ENCODE measurements around the gene MPG. TPM values are rescaled to one million over a fixed set of nuclear protein-coding genes. Genes with fewer than 3 reads are reported as not detected.

Gene MPG
- total and polyA plus RNA-seq, 2 of the 8 experiments (the other 6 are each of a cell fraction or from before 2014, with no cell fraction given), result 37.6 to 83.7 TPM

DNA sequence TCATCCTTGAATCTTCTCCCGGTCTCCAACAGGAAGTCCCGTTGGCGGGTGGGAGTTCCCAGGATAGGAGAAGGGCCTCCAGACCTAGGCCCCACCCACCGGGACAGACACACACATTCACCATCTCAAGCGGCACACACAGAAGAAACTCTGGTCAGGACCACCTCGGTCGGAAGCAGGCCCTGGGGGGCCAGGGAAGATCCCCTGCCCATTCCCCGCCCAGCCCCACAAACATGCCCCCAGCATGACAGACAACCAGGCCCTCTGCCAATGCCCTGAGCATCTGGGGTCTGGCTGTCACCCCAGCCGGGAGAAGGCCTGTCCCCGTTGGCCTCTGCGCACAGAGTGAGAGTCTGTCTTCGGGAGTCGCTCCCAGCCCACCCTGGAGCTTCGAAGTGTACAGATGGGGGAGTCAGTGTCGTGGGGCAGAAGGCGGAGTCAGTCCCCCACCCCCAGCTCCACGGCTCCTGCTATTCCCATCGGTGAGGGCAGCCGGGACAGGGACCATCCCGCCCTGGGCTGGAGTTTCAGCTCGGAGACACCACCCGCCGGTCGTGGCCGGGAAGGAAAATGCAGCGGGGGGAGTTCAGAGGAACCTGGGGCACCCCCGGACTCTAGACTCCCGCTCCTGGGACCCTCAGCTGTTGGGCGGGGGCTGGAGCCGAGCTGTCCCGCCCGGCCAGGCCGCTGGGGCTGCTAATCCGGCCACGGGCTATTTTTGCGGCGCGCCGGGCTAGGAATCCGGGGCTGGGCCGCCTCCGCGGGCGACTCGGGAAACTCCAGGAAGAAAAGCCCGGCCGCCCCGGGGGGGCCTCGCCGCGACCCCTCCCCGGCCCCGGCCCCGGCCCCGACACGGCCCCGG is 6.3 kb upstream of the MPG start:
- Histone ChIP-seq H3K4me3 (ENCODE audit: extremely low read depth in 1 of 4, insufficient read depth in 2 of 4, low read depth in 3 of 4, low read length in 4 of 4) (peak overlapping the region; percentile 49 to 75 (median 65)), H3K23me2 (ENCODE audit: low read depth, low read length) (peaks cover 9% of the 10 kb centered on the region; the same call in 1 of the 2 replicates), H3K79me2 (ENCODE audit: control insufficient read depth in 1 of 2, insufficient read depth in 2 of 2, low read length in 2 of 2) (peaks cover 0 to 11% of the 10 kb centered on the region in 2 experiments; a peak in 1 of 4 replicates), H4K20me1 (replicated peaks in 1 of 2; ENCODE audit: control insufficient read depth in 1 of 2, insufficient read depth in 2 of 2, low read length in 2 of 2) (peaks cover 0 to 9% of the 10 kb centered on the region in 2 experiments), H3K23ac (ENCODE audit: insufficient read length) (no peak overlapping the region), H3K56ac (replicated peaks; ENCODE audit: insufficient read length, low read depth, low read length) (peak overlapping the region; percentile 56), H4K5ac (ENCODE audit: insufficient read length, low read depth, low read length) (no peak overlapping the region), H2BK15ac (ENCODE audit: low read length) (0 out of 2 replicates have a peak overlapping the region, but pooled peaks have one; percentile 61), H2BK20ac (ENCODE audit: low read length) (no peak overlapping the region), H2BK5ac (ENCODE audit: low read depth, low read length) (peak overlapping the region; percentile 66; the same call in 1 of the 2 replicates), H2AK5ac (ENCODE audit: low read depth, low read length) (no peak overlapping the region), H3K14ac (ENCODE audit: insufficient read length) (no peak overlapping the region), H3K27me3 (replicated peaks in 1 of 4; ENCODE audit: control insufficient read depth in 3 of 4, extremely low read depth in 1 of 4, insufficient read depth in 3 of 4, low read length in 3 of 4) (peaks cover 0 to 2% (median 0%) of the 10 kb centered on the region in 4 experiments; a peak in 2 of 7 replicates), H2AFZ (ENCODE audit: low read length) (no peak overlapping the region), H2BK120ac (replicated peaks; ENCODE audit: low read depth, low read length) (no peak overlapping the region), H4K91ac (replicated peaks; ENCODE audit: insufficient read length, low read length) (peak overlapping the region; percentile 26), H4K8ac (ENCODE audit: extremely low read depth, insufficient read depth, low read length) (no peak overlapping the region; the same call in none of the 2 replicates), H3K18ac (ENCODE audit: extremely low read depth, low read length) (peak overlapping the region; percentile 80; the same call in 1 of the 2 replicates), H2BK12ac (ENCODE audit: low read depth, low read length) (peak overlapping the region; percentile 27; the same call in 1 of the 2 replicates), H3K36me3 (ENCODE audit: control insufficient read depth in 2 of 4, insufficient read depth in 4 of 4, low read length in 3 of 4) (no peaks in the 10 kb centered on the region), H3K4ac (replicated peaks; ENCODE audit: insufficient read length, low read depth, low read length) (no peak overlapping the region), H3K79me1 (ENCODE audit: low read depth, low read length) (peaks cover 3% of the 10 kb centered on the region; the same call in 1 of the 2 replicates), H3K27ac (ENCODE audit: low read depth, low read length) (no peak overlapping the region), H3K9ac (replicated peaks in 1 of 4; ENCODE audit: extremely low read depth in 1 of 4, low read depth in 3 of 4, low read length in 3 of 4) (peak overlapping the region in 3 of 4 experiments; percentile 36 to 63 (median 59); a peak in 5 of 7 replicates), H3K4me1 (replicated peaks in 1 of 4; ENCODE audit: control insufficient read depth in 3 of 4, insufficient read depth in 4 of 4, low read length in 3 of 4) (peaks cover 8 to 61% (median 40%) of the 10 kb centered on the region in 4 experiments), H3K4me2 (ENCODE audit: insufficient read depth in 1 of 2, low read depth in 2 of 2, low read length in 2 of 2) (peak overlapping the region; percentile 89 to 95), H3K9me3 (ENCODE audit: insufficient read depth in 2 of 2, low read depth in 1 of 2, low read length in 1 of 2) (no peaks in the 10 kb centered on the region)
- POLR2A ChIA-PET (ENCODE audit: partially characterized antibody), result interaction anchor here (0.6 to 16.6 kb wide), 11 partner anchors 7 to 157 kb away, joined by 3 to 153 read pairs (median 5); partner anchors contain the start of genes POLR3K and SNRNP25
- 3% methylated on average over 39 of the region's 57 CpGs; no CpG with 5 or more reads in 1 of the 2 experiments for WGBS, 2 experiments (ENCODE audit: extremely low coverage in 1 of 2, insufficient coverage in 1 of 2, insufficient read length in 1 of 2, insufficient replicate concordance in 2 of 2, low coverage in 1 of 2, low lambda C conversion rate in 2 of 2, missing lambda C conversion rate in 1 of 2)
- CTCF ChIA-PET (ENCODE audit: partially characterized antibody), result interaction anchor here (0.6 to 21.2 kb wide), 8 partner anchors 9 to 1865 kb away, joined by 3 to 856 read pairs (median 3); partner anchors contain the start of genes LUC7L and MPG
- FAIRE-seq (peak; percentile 72), DNase-seq (ENCODE audit: low read depth in 1 of 2, low spot score in 2 of 2) (peak in 1 of 2 experiments; percentile 85)
- no peak for TF ChIP-seq BCL11A (IDR thresholded peaks at IDR 0.05; ENCODE audit: low read depth in 2 of 2, low read length in 2 of 2)
- TF ChIP-seq BRCA1 (IDR thresholded peaks at IDR 0.05; ENCODE audit: low read depth, low read length), result no peak
- no peak for TF ChIP-seq YY1 (IDR thresholded peaks at IDR 0.05; ENCODE audit: low read depth, low read length)
- TF ChIP-seq, protein P1, sequence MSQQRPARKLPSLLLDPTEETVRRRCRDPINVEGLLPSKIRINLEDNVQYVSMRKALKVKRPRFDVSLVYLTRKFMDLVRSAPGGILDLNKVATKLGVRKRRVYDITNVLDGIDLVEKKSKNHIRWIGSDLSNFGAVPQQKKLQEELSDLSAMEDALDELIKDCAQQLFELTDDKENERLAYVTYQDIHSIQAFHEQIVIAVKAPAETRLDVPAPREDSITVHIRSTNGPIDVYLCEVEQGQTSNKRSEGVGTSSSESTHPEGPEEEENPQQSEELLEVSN (IDR thresholded peaks at IDR 0.05), result no peak
- no peak for TF ChIP-seq CTCF (IDR thresholded peaks at IDR 0.05; ENCODE audit: control extremely low read depth in 1 of 3, insufficient read depth in 1 of 3, low read depth in 1 of 3, low read length in 3 of 3)

All from H1 (cell line).